ENCODE data around the gene ZNF619.

DNA sequence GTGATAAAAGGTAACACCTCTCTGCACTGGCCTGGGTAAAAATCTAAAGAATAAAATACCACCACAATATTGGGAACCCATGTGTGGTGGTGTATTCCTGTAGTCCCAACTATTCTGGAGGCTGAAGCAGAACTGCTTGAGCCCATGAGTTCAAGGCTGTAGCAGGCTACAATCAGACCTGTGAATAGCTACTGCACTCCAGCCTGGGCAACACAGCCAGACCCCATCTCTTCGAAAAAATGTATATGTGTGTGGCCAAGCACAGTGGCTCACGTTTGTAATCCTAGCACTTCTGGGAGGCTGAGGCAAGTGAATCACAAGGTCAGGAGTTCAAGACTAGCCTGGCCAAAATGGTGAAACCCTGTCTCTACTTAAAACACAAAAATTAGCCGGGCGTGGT, 21.6 kb upstream of the ZNF619 start:
- TF ChIP-seq, protein P1, sequence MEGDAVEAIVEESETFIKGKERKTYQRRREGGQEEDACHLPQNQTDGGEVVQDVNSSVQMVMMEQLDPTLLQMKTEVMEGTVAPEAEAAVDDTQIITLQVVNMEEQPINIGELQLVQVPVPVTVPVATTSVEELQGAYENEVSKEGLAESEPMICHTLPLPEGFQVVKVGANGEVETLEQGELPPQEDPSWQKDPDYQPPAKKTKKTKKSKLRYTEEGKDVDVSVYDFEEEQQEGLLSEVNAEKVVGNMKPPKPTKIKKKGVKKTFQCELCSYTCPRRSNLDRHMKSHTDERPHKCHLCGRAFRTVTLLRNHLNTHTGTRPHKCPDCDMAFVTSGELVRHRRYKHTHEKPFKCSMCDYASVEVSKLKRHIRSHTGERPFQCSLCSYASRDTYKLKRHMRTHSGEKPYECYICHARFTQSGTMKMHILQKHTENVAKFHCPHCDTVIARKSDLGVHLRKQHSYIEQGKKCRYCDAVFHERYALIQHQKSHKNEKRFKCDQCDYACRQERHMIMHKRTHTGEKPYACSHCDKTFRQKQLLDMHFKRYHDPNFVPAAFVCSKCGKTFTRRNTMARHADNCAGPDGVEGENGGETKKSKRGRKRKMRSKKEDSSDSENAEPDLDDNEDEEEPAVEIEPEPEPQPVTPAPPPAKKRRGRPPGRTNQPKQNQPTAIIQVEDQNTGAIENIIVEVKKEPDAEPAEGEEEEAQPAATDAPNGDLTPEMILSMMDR (IDR thresholded peaks at IDR 0.05) = no peak
- no peak for TF ChIP-seq EZH2 (IDR thresholded peaks at IDR 0.05; ENCODE audit: borderline replicate concordance, insufficient read depth, low read depth, low read length, poor library complexity, severe bottlenecking)
